ENCODE data around the gene RBM19.

The RBM19 gene

GRCh38 chr12:113946175-113946574 is 19.9 kb downstream of the RBM19 start:
- no peak for TF ChIP-seq CTCF (IDR thresholded peaks at IDR 0.05; ENCODE audit: control insufficient read depth, insufficient read depth, low read depth, low read length, missing control alignments)
- no peak for DNase-seq (ENCODE audit: low read depth)
- H3K4me3 ChIP-seq (ENCODE audit: control insufficient read depth, low read depth, low read length), result no peak overlapping the region

- TF ChIP-seq CTCF (IDR thresholded peaks at IDR 0.05; ENCODE audit: control insufficient read depth, insufficient read depth, low read depth, low read length, missing control alignments), result no peak
- H3K4me3 ChIP-seq (ENCODE audit: control insufficient read depth, low read depth, low read length), result no peak overlapping the region
- no peak for DNase-seq (ENCODE audit: low read depth)
Measured at GRCh38 chr12:113945174-113946173, 20.7 kb downstream of the RBM19 start.

GRCh38 chr12:113942209-113942608 is 23.9 kb downstream of the RBM19 start:
- H3K4me3 ChIP-seq (ENCODE audit: control insufficient read depth, low read depth, low read length), result no peak overlapping the region
- TF ChIP-seq CTCF (IDR thresholded peaks at IDR 0.05; ENCODE audit: control insufficient read depth, insufficient read depth, low read depth, low read length, missing control alignments), result no peak
- no peak for DNase-seq (ENCODE audit: low read depth)

- no peak overlapping the region for H3K4me3 ChIP-seq (ENCODE audit: control insufficient read depth, low read depth, low read length)
- TF ChIP-seq CTCF (IDR thresholded peaks at IDR 0.05; ENCODE audit: control insufficient read depth, insufficient read depth, low read depth, low read length, missing control alignments), result no peak
- DNase-seq (ENCODE audit: low read depth), result no peak
Measured at GRCh38 chr12:113941208-113941486, 25.0 kb downstream of the RBM19 start.

GRCh38 chr12:113940357-113941207 is 25.5 kb downstream of the RBM19 start:
- DNase-seq (ENCODE audit: low read depth), result no peak
- TF ChIP-seq CTCF (IDR thresholded peaks at IDR 0.05; ENCODE audit: control insufficient read depth, insufficient read depth, low read depth, low read length, missing control alignments), result no peak
- H3K4me3 ChIP-seq (ENCODE audit: control insufficient read depth, low read depth, low read length), result no peak overlapping the region

- no peak for TF ChIP-seq CTCF (IDR thresholded peaks at IDR 0.05; ENCODE audit: control insufficient read depth, insufficient read depth, low read depth, low read length, missing control alignments)
- no peak overlapping the region for H3K4me3 ChIP-seq (ENCODE audit: control insufficient read depth, low read depth, low read length)
- no peak for DNase-seq (ENCODE audit: low read depth)
Measured at GRCh38 chr12:113939867-113940266, 26.3 kb downstream of the RBM19 start.
